ENCODE data around the gene NEAT1. TPM values are rescaled to one million over a fixed set of nuclear protein-coding genes. Genes with fewer than 3 reads are reported as not detected.

The NEAT1 gene
- polyA plus RNA-seq, 2 donors: 536 to 1,203 TPM

GRCh38 chr11:65379698-65380459 lies 42.7 kb upstream of the NEAT1 start:
- Histone ChIP-seq H3K27me3 (ENCODE audit: control insufficient read depth in 1 of 2, insufficient read depth in 2 of 2, low read length in 2 of 2) (no peaks in the 10 kb centered on the region), H3K9me3 (ENCODE audit: control insufficient read depth in 2 of 2, insufficient read depth in 1 of 2, low read depth in 1 of 2, low read length in 1 of 2) (no peaks in the 10 kb centered on the region), H3K4me1 (ENCODE audit: control insufficient read depth in 2 of 2, insufficient read depth in 2 of 2, low read length in 1 of 2) (peaks cover 5 to 21% of the 10 kb centered on the region in 2 donors), H3K27ac (ENCODE audit: low read depth in 2 of 2, low read length in 1 of 2) (peak overlapping the region; percentile 8 to 53), H3K36me3 (ENCODE audit: control insufficient read depth in 2 of 2, insufficient read depth in 2 of 2, low read length in 1 of 2) (no peaks in the 10 kb centered on the region), H3K4me3 (ENCODE audit: low read depth in 1 of 2, low read length in 2 of 2) (no peak overlapping the region)
- 79 to 87% methylated on average over 13 of the region's 13 CpGs for WGBS, 2 donors

DNA sequence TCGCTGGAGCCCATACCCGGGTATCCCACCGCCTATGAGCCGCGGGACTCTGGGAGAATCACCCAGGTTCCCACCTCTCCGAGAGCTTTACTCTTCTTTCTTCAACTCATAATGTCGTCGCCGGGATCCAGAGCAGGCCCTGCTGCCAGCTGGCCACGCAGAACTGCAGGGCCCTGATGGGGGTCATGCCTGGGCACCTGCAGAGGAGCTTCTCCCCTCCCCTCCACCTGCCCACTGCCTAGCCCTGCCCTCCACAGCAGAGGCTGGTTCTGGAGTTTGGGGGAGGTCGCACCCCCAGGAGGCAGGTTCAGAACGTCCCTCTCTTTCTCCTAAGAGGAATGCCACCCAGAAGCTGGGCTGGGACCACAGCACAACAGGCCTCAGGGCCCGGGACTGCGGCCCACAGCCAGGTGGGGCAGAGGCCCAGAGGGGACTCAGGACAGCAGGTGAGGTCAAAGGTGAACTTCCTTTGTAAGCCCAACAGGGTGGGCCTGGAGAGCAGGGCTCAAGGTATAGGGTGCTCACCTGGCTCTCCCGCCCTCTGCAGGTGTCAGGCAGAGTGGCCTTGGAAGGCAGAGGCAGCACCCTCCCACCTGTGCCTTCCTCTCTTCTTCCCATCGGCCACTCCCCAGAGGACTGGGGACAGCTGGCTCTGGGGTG lies 42.0 kb upstream of the NEAT1 start:
- peak overlapping the region; percentile 98 to 100 for H3K27ac ChIP-seq (ENCODE audit: low read depth in 2 of 2, low read length in 1 of 2)
- no peak overlapping the region for H3K4me3 ChIP-seq (ENCODE audit: low read depth in 1 of 2, low read length in 2 of 2)
- WGBS, 2 donors: 71 to 82% methylated on average over 16 of the region's 16 CpGs
- no peaks in the 10 kb centered on the region for H3K9me3 ChIP-seq (ENCODE audit: control insufficient read depth in 2 of 2, insufficient read depth in 1 of 2, low read depth in 1 of 2, low read length in 1 of 2)
- no peaks in the 10 kb centered on the region for H3K27me3 ChIP-seq (ENCODE audit: control insufficient read depth in 1 of 2, insufficient read depth in 2 of 2, low read length in 2 of 2)
- H3K36me3 ChIP-seq (ENCODE audit: control insufficient read depth in 2 of 2, insufficient read depth in 2 of 2, low read length in 1 of 2): no peaks in the 10 kb centered on the region
- H3K4me1 ChIP-seq (ENCODE audit: control insufficient read depth in 2 of 2, insufficient read depth in 2 of 2, low read length in 1 of 2): peaks cover 5 to 22% of the 10 kb centered on the region in 2 donors

DNA sequence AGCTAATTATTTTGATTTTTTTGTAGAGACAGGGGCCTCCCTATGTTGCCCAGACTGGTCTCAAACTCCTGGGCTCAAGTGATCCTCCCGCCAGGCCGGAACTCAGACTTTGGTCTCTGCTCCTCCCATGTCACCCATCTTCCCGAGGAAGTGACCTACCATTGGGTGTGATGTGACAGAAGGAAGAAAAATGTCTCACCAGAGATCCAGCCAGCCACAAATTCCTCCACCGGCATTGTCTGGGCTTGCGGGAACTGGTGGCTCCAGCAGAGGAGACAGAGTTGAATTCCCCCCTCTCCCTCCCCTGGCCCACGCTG lies 40.9 kb upstream of the NEAT1 start:
- H3K27ac ChIP-seq (ENCODE audit: low read depth in 2 of 2, low read length in 1 of 2): peak overlapping the region; percentile 98 to 100
- no peaks in the 10 kb centered on the region for H3K9me3 ChIP-seq (ENCODE audit: control insufficient read depth in 2 of 2, insufficient read depth in 1 of 2, low read depth in 1 of 2, low read length in 1 of 2)
- no peaks in the 10 kb centered on the region for H3K36me3 ChIP-seq (ENCODE audit: control insufficient read depth in 2 of 2, insufficient read depth in 2 of 2, low read length in 1 of 2)
- no peaks in the 10 kb centered on the region for H3K27me3 ChIP-seq (ENCODE audit: control insufficient read depth in 1 of 2, insufficient read depth in 2 of 2, low read length in 2 of 2)
- WGBS, 2 donors: 3 to 4% methylated on average over 6 of the region's 6 CpGs
- peaks cover 2 to 25% of the 10 kb centered on the region in 2 donors for H3K4me1 ChIP-seq (ENCODE audit: control insufficient read depth in 2 of 2, insufficient read depth in 2 of 2, low read length in 1 of 2)
- H3K4me3 ChIP-seq (ENCODE audit: low read depth in 1 of 2, low read length in 2 of 2): peak overlapping the region; percentile 44 to 45

GRCh38 chr11:65382033-65382803 lies 40.4 kb upstream of the NEAT1 start, which contains the start of gene SLC25A45:
Gene SLC25A45, minus strand, starts transcription at chr11:65382646. Its CDS starts 695 bp downstream, at chr11:65381951.
- no peaks in the 10 kb centered on the region for H3K36me3 ChIP-seq (ENCODE audit: control insufficient read depth in 2 of 2, insufficient read depth in 2 of 2, low read length in 1 of 2)
- H3K27me3 ChIP-seq (ENCODE audit: control insufficient read depth in 1 of 2, insufficient read depth in 2 of 2, low read length in 2 of 2): no peaks in the 10 kb centered on the region
- peaks cover 2 to 25% of the 10 kb centered on the region in 2 donors for H3K4me1 ChIP-seq (ENCODE audit: control insufficient read depth in 2 of 2, insufficient read depth in 2 of 2, low read length in 1 of 2)
- WGBS, 2 donors: 0 to 1% methylated on average over 27 of the region's 27 CpGs
- H3K27ac ChIP-seq (ENCODE audit: low read depth in 2 of 2, low read length in 1 of 2): peak within 1 kb of the TSS; percentile 98 to 100
- H3K9me3 ChIP-seq (ENCODE audit: control insufficient read depth in 2 of 2, insufficient read depth in 1 of 2, low read depth in 1 of 2, low read length in 1 of 2): no peaks in the 10 kb centered on the region
- peak within 1 kb of the TSS; percentile 44 to 45 for H3K4me3 ChIP-seq (ENCODE audit: low read depth in 1 of 2, low read length in 2 of 2)

GRCh38 chr11:65382804-65383368 lies 39.7 kb upstream of the NEAT1 start:
- no peaks in the 10 kb centered on the region for H3K9me3 ChIP-seq (ENCODE audit: control insufficient read depth in 2 of 2, insufficient read depth in 1 of 2, low read depth in 1 of 2, low read length in 1 of 2)
- H3K4me1 ChIP-seq (ENCODE audit: control insufficient read depth in 2 of 2, insufficient read depth in 2 of 2, low read length in 1 of 2): peaks cover 2 to 26% of the 10 kb centered on the region in 2 donors
- no peaks in the 10 kb centered on the region for H3K27me3 ChIP-seq (ENCODE audit: control insufficient read depth in 1 of 2, insufficient read depth in 2 of 2, low read length in 2 of 2)
- no peaks in the 10 kb centered on the region for H3K36me3 ChIP-seq (ENCODE audit: control insufficient read depth in 2 of 2, insufficient read depth in 2 of 2, low read length in 1 of 2)
- WGBS, 2 donors: 11 to 12% methylated on average over 12 of the region's 12 CpGs
- H3K4me3 ChIP-seq (ENCODE audit: low read depth in 1 of 2, low read length in 2 of 2): peak overlapping the region; percentile 21 to 44
- peak overlapping the region; percentile 98 to 100 for H3K27ac ChIP-seq (ENCODE audit: low read depth in 2 of 2, low read length in 1 of 2)

DNA sequence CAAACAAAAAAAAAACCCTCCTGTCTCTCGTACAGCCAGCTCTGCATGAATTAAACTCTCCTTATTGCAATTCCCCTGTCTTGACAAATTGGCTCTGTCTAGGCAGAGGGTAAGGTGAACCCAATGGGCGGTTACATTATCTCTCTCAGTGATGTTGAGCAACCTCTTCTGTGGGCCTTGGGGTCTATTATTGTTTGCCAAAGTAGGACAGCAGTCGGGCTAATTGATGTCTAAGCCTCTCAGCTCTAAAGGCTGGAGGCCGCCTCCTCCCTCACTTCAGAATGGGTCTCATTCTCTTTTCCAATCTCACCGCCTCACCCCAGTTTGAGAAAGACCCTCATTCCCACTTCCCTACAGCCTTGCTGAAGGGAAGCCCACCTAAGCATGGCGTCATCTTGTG lies 38.8 kb upstream of the NEAT1 start:
- WGBS, 2 donors: 78 to 85% methylated on average over 6 of the region's 6 CpGs
- H3K4me1 ChIP-seq (ENCODE audit: control insufficient read depth in 2 of 2, insufficient read depth in 2 of 2, low read length in 1 of 2): peaks cover 2 to 31% of the 10 kb centered on the region in 2 donors

DNA sequence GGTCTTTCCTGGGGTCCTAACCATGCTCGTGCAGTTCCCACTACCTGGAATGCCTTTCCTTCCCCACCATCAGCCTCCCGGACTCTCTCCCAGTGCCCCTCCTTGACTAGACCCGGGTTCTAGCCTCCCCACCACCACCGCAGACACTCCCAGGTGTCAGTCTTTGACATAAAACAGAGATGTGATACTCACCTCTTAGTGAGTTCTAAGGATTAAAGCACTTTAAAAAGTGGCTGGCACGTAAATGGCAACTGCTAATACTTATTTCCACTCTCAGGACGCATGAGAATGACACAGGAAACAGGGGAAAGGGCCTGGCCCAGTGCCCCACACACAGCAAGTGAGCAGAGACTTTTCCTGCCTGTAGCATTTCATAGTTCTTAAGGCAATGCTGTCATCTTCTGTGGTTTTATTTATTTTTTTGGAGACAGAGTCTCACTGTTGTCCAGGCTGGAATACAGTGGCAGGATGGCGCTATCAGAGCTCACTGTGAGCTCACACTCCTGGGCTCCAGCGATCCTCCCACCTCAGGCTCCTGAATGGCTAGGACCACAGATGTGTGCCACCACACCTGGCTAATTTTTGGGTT lies 38.2 kb upstream of the NEAT1 start:
- peak overlapping the region; percentile 89 to 95 for H3K27ac ChIP-seq (ENCODE audit: low read depth in 2 of 2, low read length in 1 of 2)
- H3K27me3 ChIP-seq (ENCODE audit: control insufficient read depth in 1 of 2, insufficient read depth in 2 of 2, low read length in 2 of 2): no peaks in the 10 kb centered on the region
- no peak overlapping the region for H3K4me3 ChIP-seq (ENCODE audit: low read depth in 1 of 2, low read length in 2 of 2)
- peaks cover 0 to 6% of the 10 kb centered on the region in 2 donors for H3K36me3 ChIP-seq (ENCODE audit: control insufficient read depth in 2 of 2, insufficient read depth in 2 of 2, low read length in 1 of 2)
- peaks cover 6 to 37% of the 10 kb centered on the region in 2 donors for H3K4me1 ChIP-seq (ENCODE audit: control insufficient read depth in 2 of 2, insufficient read depth in 2 of 2, low read length in 1 of 2)
- H3K9me3 ChIP-seq (ENCODE audit: control insufficient read depth in 2 of 2, insufficient read depth in 1 of 2, low read depth in 1 of 2, low read length in 1 of 2): no peaks in the 10 kb centered on the region
- WGBS, 2 donors: 73 to 74% methylated on average over 8 of the region's 8 CpGs

More for the DNA sequence above, 38.8 kb upstream of the NEAT1 start:
- Histone ChIP-seq H3K27ac (ENCODE audit: low read depth in 2 of 2, low read length in 1 of 2) (peak overlapping the region; percentile 89 to 95), H3K4me3 (ENCODE audit: low read depth in 1 of 2, low read length in 2 of 2) (no peak overlapping the region), H3K36me3 (ENCODE audit: control insufficient read depth in 2 of 2, insufficient read depth in 2 of 2, low read length in 1 of 2) (peaks cover 0 to 1% of the 10 kb centered on the region in 2 donors), H3K9me3 (ENCODE audit: control insufficient read depth in 2 of 2, insufficient read depth in 1 of 2, low read depth in 1 of 2, low read length in 1 of 2) (no peaks in the 10 kb centered on the region), H3K27me3 (ENCODE audit: control insufficient read depth in 1 of 2, insufficient read depth in 2 of 2, low read length in 2 of 2) (no peaks in the 10 kb centered on the region)

DNA sequence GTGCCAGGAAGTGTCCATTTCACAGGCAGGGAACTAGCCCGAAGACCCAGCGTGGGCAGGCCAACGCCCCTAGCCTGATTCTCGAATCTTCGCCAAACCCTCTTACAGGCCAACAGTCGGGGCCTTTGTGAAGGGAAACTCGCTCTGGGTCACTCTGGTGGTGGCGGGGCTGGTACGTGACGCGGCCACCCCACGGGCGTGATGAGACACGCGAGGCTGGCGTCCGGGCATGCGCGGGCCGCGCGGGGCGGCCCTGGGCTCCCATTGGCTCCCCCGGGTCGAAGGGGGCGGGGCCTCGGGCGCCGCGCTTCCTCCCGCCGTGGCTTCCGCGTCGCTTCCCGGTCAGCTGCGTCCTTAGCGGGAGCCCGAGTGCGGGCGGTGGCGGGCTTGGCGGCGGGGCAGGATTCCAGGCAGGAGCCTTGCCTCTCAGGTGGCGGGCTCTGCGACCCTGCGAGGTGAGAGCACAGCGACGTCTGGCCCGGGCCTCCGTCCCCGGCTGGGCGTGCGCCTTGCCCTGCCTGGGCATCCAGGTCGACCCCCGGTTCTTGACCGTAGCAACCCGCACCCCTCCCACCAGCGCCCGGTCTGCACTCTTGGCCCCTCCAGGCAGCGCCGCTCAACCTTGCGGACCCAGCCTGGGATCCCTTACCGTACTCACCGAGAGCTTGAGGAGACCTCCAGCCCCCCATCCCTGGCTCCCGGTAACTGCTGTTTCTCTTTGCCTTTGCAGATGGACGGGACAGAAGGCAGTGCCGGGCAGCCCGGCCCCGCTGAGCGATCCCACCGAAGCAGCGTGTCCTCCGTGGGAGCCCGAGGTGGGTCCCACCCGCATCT lies 36.1 kb upstream of the NEAT1 start, which contains the start of gene FRMD8:
Gene FRMD8, plus strand, starts transcription at position 331 of the 834 bp plus-strand sequence. Its CDS starts 400 bp downstream, at position 731.
- Histone ChIP-seq H3K9me3 (ENCODE audit: control insufficient read depth in 2 of 2, insufficient read depth in 1 of 2, low read depth in 1 of 2, low read length in 1 of 2) (no peaks in the 10 kb centered on the region), H3K4me1 (ENCODE audit: control insufficient read depth in 2 of 2, insufficient read depth in 2 of 2, low read length in 1 of 2) (peaks cover 17 to 43% of the 10 kb centered on the region in 2 donors), H3K27me3 (ENCODE audit: control insufficient read depth in 1 of 2, insufficient read depth in 2 of 2, low read length in 2 of 2) (no peaks in the 10 kb centered on the region), H3K27ac (ENCODE audit: low read depth in 2 of 2, low read length in 1 of 2) (peak within 1 kb of the TSS; percentile 89 to 95), H3K4me3 (ENCODE audit: low read depth in 1 of 2, low read length in 2 of 2) (peak within 1 kb of the TSS; percentile 73 to 84), H3K36me3 (ENCODE audit: control insufficient read depth in 2 of 2, insufficient read depth in 2 of 2, low read length in 1 of 2) (peaks cover 0 to 22% of the 10 kb centered on the region in 2 donors)
- 1 to 3% methylated on average over 51 to 76 of the region's 76 CpGs for WGBS, 2 donors

Data from esophagus (tissue), 2 donors.